OCI-LY7 (cell line): Measurements from ENCODE around the gene OR10AG1. TPM values are rescaled to one million over a fixed set of nuclear protein-coding genes. Genes with fewer than 3 reads are reported as not detected.

Source experiments
- BruUV-seq: library from RNA; stranded (reverse); fragments of 400-500 nt; replicated peaks from 2 replicates; lab custom pipeline; 2021; lab: Mats Ljungman, UMichigan
- CTCF ChIA-PET: fragments of 300-600 bp; sonication (Branson Sonifier 250); formaldehyde crosslinking; loops from one replicate; lab custom pipeline; 2022; ENCODE audit warnings: antibody characterized with exemption; ENCODE audit not compliant: unreplicated experiment; lab: Charles Lee
- POLR2A ChIA-PET: fragments of 300-600 bp; sonication (Branson Sonifier 250); formaldehyde crosslinking; loops from one replicate; lab custom pipeline; 2022; ENCODE audit warnings: antibody characterized with exemption; lab: Charles Lee
- DNase-seq: peaks from one replicate; pipeline ENCODE4 v3.0.0-alpha.2; 2015; ENCODE audit warnings: low spot score
- H2AFZ ChIP-seq: fragments of 200-600 bp; sonication (generic), shearing (Covaris generic); 2 replicates; pipeline ENCODE4 v1.6.1; 2014; ENCODE audit warnings: mild to moderate bottlenecking, antibody characterized with exemption, low read length, moderate library complexity
- H3K27ac ChIP-seq: fragments of 200-600 bp; sonication (generic); 2 replicates; pipeline ENCODE4 v1.5.1; 2014; ENCODE audit warnings: mixed run types, low read depth, mild to moderate bottlenecking, moderate library complexity, low read length, inconsistent platforms; ENCODE audit not compliant: poor library complexity, severe bottlenecking
- H3K36me3 ChIP-seq: fragments of 200-600 bp; sonication (generic); 2 replicates; pipeline ENCODE4 v1.6.1; 2014; ENCODE audit warnings: mild to moderate bottlenecking, antibody characterized with exemption, low read length, moderate library complexity, mixed read lengths; ENCODE audit not compliant: insufficient read depth
- H3K4me1 ChIP-seq: fragments of 200-600 bp; sonication (generic); 2 replicates; pipeline ENCODE4 v1.5.1; 2014; ENCODE audit warnings: mild to moderate bottlenecking, low read length; ENCODE audit not compliant: insufficient read depth, poor library complexity, severe bottlenecking
- H3K4me2 ChIP-seq: fragments of 200-600 bp; sonication (generic); 2 replicates; pipeline ENCODE4 v1.6.1; 2014; ENCODE audit warnings: mild to moderate bottlenecking, low read length
- H3K4me3 ChIP-seq: fragments of 200-600 bp; sonication (generic); 2 replicates; pipeline ENCODE4 v1.5.1; 2014; ENCODE audit warnings: mild to moderate bottlenecking, low read depth, low read length; ENCODE audit not compliant: poor library complexity, severe bottlenecking
- H3K79me2 ChIP-seq: fragments of 200-600 bp; sonication (generic); 2 replicates; pipeline ENCODE4 v1.6.1; 2016; ENCODE audit warnings: low read depth, mild to moderate bottlenecking, low read length, moderate library complexity, mixed read lengths; ENCODE audit not compliant: insufficient read depth
- H3K9me2 ChIP-seq: fragments of 200-600 bp; sonication (generic); 2 replicates; pipeline ENCODE4 v1.6.1; 2016; ENCODE audit warnings: mild to moderate bottlenecking, low read length, mixed read lengths; ENCODE audit not compliant: insufficient read depth
- H3K9me3 ChIP-seq: fragments of 200-600 bp; sonication (generic); 2 replicates; pipeline ENCODE4 v1.6.1; 2014; ENCODE audit warnings: mild to moderate bottlenecking, mixed run types, low read length, mixed read lengths
- H4K20me1 ChIP-seq: fragments of 200-600 bp; sonication (generic); 2 replicates; pipeline ENCODE4 v1.6.1; 2014; ENCODE audit warnings: mild to moderate bottlenecking, antibody characterized with exemption, low read length, moderate library complexity, mixed read lengths; ENCODE audit not compliant: insufficient read depth
- EZH2phosphoT487 ChIP-seq: fragments of 200-600 bp; sonication (generic); IDR thresholded peaks from 2 replicates; pipeline ENCODE4 v1.6.1; 2018; ENCODE audit warnings: low read depth, borderline replicate concordance, mild to moderate bottlenecking, mixed run types, antibody characterized with exemption, low read length, moderate library complexity, mixed read lengths
- intact Hi-C: fragments of 100-400 bp; cut with micrococcal nuclease; formaldehyde crosslinking; loops from one replicate; pipeline ENCODE4 v1.10.0; 2022; ENCODE audit not compliant: unreplicated experiment
- total RNA-seq, 2 experiments: library from RNA; depleted of rRNA in 1 of 2; stranded (reverse); fragments of >200 nt in 1 of 2; shearing (Covaris generic) in 1 of 2; gene quantifications; 2 replicates each; pipeline ENCODE4 v1.2.3, GENCODE V29; 2014 to 2022
- TF ChIP-seq, protein P1 (sequence below): fragments of 200-600 bp; sonication (generic); conservative IDR thresholded peaks from 2 replicates; pipeline ENCODE4 v1.5.1; 2014; ENCODE audit warnings: mild to moderate bottlenecking, antibody characterized with exemption, low read length, moderate library complexity, mixed read lengths

The OR10AG1 gene
- total RNA-seq, 2 experiments from 2014 or later, result not detected

DNA sequence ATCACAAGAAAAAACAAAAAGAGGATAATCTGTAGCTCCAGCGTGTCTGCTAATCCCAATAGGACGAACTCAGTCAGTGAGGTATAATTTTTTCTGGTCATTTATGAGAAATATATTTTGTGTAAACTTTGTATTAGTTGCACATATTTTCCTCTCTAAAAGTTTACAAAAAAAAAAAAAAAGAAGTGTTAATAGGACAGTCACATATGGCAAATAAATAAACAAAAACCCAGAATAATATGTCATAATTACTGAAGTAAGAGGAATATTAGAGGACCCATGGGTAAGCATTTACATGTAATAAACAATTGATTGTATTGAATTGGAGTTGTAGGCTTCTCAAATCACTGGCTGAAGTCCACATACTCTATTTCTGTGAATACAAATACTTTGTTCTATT is 24.8 kb upstream of the OR10AG1 start, which contains the start of gene OR5F1:
Gene OR5F1 (minus strand): TSS at position 101 of the 400 bp plus-strand sequence. CDS start 0 bp downstream, at position 101.
- H2AFZ ChIP-seq, result no peak within 1 kb of the TSS
- H3K79me2 ChIP-seq, result no peaks in the 10 kb centered on the region
- no peaks in the 10 kb centered on the region for H4K20me1 ChIP-seq
- BruUV-seq, result no TSS peak
- no peaks in the 10 kb centered on the region for H3K4me1 ChIP-seq
- no peak within 1 kb of the TSS for H3K4me3 ChIP-seq
- no peak for DNase-seq
- no peak within 1 kb of the TSS for H3K27ac ChIP-seq
- H3K9me3 ChIP-seq, result no peaks in the 10 kb centered on the region
- CTCF ChIA-PET, result no interaction called here
- POLR2A ChIA-PET, result interaction anchor here (0.7 kb wide), 1 partner anchor 963 kb away, joined by 4 read pairs; no protein-coding TSS in a partner anchor
- H3K36me3 ChIP-seq, result no peaks in the 10 kb centered on the region
- H3K9me2 ChIP-seq, result no peaks in the 10 kb centered on the region
- intact Hi-C loops, result no loop called here
- TF ChIP-seq, protein P1, sequence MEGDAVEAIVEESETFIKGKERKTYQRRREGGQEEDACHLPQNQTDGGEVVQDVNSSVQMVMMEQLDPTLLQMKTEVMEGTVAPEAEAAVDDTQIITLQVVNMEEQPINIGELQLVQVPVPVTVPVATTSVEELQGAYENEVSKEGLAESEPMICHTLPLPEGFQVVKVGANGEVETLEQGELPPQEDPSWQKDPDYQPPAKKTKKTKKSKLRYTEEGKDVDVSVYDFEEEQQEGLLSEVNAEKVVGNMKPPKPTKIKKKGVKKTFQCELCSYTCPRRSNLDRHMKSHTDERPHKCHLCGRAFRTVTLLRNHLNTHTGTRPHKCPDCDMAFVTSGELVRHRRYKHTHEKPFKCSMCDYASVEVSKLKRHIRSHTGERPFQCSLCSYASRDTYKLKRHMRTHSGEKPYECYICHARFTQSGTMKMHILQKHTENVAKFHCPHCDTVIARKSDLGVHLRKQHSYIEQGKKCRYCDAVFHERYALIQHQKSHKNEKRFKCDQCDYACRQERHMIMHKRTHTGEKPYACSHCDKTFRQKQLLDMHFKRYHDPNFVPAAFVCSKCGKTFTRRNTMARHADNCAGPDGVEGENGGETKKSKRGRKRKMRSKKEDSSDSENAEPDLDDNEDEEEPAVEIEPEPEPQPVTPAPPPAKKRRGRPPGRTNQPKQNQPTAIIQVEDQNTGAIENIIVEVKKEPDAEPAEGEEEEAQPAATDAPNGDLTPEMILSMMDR, result no peak
- no peak for TF ChIP-seq EZH2phosphoT487
- H3K4me2 ChIP-seq, result no peak within 1 kb of the TSS

DNA sequence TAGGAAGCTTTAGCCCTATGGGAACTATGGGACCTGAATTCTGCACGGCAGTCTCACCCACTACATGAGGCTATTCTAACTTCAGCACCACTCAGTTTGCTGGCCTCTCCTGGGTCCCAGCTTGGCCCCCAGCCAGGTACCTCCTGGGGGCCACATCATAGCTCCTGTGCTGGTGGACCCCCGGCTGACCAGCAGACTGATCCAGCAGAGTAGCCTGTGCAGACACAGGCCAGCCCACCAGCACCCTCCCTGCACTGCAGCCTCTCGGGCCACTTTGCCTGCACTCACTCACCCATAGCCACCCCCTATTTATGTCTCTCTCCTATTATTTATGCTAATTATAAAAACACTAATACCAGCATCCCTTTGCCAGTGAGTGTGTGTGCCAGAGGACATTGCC is 1.2 kb upstream of the OR10AG1 start:
- H3K9me2 ChIP-seq, result no peaks in the 10 kb centered on the region
- H3K9me3 ChIP-seq, result no peaks in the 10 kb centered on the region
- H3K79me2 ChIP-seq, result no peaks in the 10 kb centered on the region
- DNase-seq, result no peak
- no TSS peak for BruUV-seq
- no peak overlapping the region for H3K4me2 ChIP-seq
- POLR2A ChIA-PET, result no interaction called here
- TF ChIP-seq, protein P1, result no peak
- TF ChIP-seq EZH2phosphoT487, result no peak
- no peaks in the 10 kb centered on the region for H4K20me1 ChIP-seq
- intact Hi-C loops, result no loop called here
- H3K4me3 ChIP-seq, result no peak overlapping the region
- no peaks in the 10 kb centered on the region for H3K36me3 ChIP-seq
- H3K4me1 ChIP-seq, result no peaks in the 10 kb centered on the region
- H3K27ac ChIP-seq, result no peak overlapping the region
- no peak overlapping the region for H2AFZ ChIP-seq
- CTCF ChIA-PET, result no interaction called here

DNA sequence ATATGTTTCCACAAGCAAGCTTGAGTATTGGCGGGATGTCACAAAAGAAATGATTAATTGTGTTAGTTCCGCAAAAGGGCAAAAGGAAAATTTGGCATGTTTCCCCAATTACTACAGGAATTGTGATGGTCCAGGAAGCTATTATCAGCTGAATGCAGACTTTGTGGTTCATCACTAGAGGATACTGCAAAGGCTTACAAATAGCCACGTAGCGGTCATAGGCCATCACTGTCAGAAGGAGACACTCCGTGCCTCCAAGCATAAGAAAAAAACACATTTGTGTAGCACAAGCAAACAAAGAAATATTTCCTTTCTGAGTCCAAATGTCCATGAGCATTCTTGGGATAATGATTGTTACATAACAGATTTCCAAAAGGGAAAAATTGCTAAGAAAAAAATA is 1.8 kb downstream of the OR10AG1 start:
- ChIA-PET POLR2A (interaction anchor here (1.0 kb wide), 1 partner anchor 14 kb away, joined by 3 read pairs; no protein-coding TSS in a partner anchor), CTCF (no interaction called here)
- Histone ChIP-seq H3K4me2 (no peak overlapping the region), H3K9me2 (no peaks in the 10 kb centered on the region), H3K27ac (no peak overlapping the region), H3K79me2 (no peaks in the 10 kb centered on the region), H3K4me3 (no peak overlapping the region), H2AFZ (no peak overlapping the region), H3K36me3 (no peaks in the 10 kb centered on the region), H4K20me1 (no peaks in the 10 kb centered on the region), H3K4me1 (no peaks in the 10 kb centered on the region), H3K9me3 (no peaks in the 10 kb centered on the region)
- no TSS peak for BruUV-seq
- TF ChIP-seq EZH2phosphoT487, result no peak
- TF ChIP-seq, protein P1, result no peak
- intact Hi-C loops, result no loop called here
- DNase-seq, result no peak
